GM12875 (cell line): ENCODE measurements around the gene ACSF3.

Experiments
- H3K4me3 ChIP-seq: one replicate; pipeline ENCODE4 v1.5.1; 2011; ENCODE audit warnings: low read depth, low read length, control low read depth
- TF ChIP-seq, protein P1 (sequence below): IDR thresholded peaks from 2 replicates; pipeline ENCODE4 v1.5.1; 2011; ENCODE audit warnings: low read depth, mild to moderate bottlenecking, control low read depth, inconsistent platforms, low read length, moderate library complexity, borderline replicate concordance; ENCODE audit not compliant: insufficient read depth

ACSF3 gene

DNA sequence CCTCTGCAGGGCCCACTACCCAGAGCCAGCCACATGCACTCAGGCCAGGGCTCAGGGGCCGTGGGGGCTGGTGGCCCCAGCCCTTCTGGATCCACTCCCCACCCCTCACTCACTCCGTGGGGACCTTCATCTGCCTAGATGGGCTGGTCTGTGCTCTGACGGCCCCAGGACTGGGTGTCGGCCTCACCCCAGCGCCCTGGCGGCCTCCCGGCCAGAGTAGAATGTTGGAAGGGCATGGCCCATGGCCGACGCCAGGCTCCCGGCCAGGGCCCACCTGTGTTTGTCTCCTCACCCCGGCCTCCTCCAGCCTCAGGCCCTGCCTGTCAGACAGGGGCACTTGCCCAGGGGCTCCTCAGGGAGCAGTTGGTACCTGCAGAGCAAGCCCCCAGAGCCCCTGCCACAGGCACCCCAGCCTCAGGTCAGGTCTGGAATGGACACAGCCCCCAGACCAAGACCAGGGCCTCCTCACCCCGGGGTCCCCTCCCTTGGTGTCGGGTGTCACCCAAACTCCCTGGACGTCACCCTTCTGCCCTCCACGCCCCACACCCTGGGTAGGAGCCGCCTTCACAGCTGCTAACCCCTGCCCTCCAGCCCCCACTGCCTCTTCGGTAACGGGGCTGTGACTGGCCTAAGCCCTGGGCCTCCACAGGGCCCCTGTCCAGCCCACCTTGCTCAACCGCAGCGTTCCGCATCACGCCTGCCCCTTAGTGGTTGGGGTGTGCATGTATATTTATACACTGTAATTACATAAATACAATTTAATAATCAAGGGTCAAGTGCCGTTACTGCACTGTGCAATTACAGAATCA lies 74.9 kb downstream of the ACSF3 start:
- H3K4me3 ChIP-seq: no peak overlapping the region
- TF ChIP-seq, protein P1, sequence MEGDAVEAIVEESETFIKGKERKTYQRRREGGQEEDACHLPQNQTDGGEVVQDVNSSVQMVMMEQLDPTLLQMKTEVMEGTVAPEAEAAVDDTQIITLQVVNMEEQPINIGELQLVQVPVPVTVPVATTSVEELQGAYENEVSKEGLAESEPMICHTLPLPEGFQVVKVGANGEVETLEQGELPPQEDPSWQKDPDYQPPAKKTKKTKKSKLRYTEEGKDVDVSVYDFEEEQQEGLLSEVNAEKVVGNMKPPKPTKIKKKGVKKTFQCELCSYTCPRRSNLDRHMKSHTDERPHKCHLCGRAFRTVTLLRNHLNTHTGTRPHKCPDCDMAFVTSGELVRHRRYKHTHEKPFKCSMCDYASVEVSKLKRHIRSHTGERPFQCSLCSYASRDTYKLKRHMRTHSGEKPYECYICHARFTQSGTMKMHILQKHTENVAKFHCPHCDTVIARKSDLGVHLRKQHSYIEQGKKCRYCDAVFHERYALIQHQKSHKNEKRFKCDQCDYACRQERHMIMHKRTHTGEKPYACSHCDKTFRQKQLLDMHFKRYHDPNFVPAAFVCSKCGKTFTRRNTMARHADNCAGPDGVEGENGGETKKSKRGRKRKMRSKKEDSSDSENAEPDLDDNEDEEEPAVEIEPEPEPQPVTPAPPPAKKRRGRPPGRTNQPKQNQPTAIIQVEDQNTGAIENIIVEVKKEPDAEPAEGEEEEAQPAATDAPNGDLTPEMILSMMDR: no peak

DNA sequence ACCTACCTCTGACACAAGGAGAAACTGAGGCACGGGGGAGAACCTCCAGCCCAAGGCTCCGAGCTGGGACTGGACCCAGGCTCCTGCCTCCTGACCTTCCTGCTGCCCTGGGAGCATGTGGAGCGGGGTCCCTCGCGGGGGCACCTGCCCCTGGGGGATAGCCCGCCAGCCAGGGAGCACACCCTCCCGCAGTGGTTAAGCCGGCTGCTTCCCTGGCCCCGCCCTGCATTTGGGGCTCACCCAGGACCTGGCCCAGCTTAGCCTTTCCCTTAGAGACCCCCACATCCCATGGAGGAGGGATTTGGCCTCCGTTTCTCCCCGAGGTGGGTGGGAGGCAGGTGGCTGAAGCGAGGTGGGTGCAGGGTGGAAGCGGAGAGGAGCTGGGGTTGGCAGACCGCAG lies 76.1 kb downstream of the ACSF3 start:
- TF ChIP-seq, protein P1: no peak
- H3K4me3 ChIP-seq: no peak overlapping the region

DNA sequence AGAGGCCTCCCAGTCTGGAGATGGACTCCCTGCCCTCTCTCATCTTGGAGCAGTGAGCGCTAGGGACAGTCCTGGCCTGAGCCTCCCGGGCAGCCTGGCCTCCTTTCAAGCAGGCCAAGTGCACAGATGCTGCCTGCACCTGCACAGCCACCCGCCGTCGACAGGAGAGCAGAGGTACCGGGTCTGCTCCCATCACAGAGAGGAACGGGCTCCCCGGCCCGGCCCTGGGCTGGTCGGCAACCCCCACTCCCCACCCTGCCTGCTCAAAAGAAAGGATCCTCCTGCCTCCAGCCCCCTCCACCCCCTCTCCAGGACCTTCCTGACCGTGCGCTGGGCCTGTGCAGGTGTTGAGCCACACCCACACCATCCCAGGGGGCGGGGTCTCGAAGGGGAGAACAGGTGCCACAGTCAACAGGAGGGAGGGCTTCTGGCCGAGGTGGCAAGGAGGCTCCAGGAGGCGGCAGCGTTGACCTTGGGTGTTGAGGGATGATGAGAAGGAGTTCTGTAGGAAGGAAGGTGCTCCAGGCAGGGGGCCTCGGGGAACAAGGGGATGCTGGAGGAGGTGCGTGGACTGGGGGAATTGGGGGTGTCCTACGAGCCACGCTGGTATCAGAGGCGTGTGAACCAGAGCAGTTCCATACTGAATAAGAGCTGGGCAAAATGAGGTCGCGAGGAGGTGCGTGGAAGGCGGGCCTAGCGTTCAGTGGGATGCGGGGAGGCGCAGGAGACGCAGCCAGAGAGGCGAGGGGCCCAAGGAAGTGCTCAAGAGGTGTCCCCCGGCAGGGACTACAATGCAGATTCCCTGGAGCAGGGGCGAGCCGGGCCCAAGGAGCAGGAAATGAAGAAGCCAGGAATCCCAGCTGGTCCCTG lies 76.9 kb downstream of the ACSF3 start:
- H3K4me3 ChIP-seq: peak overlapping the region; percentile 33
- TF ChIP-seq, protein P1: 0 out of 2 replicates have a peak, but pooled peaks have one; percentile 3

DNA sequence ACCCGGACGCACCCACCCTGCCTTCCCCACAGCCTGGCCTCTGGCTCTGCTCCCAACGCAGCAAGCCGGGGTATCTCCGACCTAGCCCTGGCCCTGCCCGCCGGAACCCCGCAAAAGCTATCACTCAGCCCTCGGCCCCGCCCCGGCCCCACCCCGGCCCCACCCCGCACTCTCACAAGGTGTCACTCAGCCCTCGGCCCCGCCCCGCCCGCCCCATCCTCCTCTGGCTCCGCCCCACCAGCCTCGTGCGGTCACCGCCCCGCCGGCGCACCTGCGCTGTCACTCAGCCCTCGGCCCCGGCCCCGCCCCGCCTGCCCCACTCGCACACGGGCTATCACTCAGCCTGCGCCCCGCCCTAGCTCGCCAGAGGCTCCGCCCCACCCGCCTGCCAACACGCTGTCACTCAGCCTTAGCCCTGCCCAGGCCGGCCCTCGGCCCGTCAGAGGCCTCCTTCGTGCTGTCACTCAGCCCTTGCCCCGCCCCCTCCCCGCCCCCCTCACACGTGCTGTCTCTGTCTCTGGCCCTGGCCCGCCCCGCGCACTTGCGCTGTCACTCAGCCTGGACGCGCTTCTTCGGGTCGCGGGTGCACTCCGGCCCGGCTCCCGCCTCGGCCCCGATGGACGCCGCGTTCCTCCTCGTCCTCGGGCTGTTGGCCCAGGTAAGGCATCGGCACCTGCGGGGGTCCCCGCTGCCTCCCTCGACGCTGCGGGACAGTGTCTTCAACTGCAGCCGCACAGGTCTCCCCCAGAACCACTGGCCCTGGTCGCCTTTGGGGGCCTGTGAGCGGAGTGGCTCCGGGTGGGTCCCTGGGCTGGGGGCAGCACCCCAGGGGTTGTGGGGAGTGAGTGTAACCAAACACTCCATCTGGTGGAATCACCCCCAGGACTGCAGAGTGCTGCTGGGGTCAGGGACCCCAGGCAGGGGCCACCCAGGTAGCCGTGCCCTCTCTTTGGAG lies 77.8 kb downstream of the ACSF3 start, which contains the start of gene CDH15:
Gene CDH15 (plus strand): TSS at position 533 of the 955 bp plus-strand sequence. CDS start 84 bp downstream, at position 617.
- TF ChIP-seq, protein P1: no peak
- peak within 1 kb of the TSS; percentile 33 for H3K4me3 ChIP-seq

DNA sequence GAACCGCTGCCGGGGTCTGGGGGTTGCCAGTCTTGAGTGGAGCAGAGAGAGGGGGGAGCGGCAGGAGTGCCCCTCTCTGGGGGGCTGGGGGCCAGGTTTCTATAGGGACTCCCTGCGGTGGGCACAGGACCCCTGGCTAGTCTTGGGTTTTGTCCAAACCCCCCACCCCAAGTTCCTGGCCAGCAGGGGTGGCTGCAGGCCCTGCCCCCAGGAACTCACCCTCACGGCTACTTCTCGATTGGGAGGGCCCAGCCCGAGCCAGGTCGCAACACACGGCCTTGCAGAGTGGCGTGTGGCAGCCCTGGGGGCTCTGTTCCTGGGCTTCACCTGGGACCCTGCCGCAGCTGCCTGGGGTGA lies 78.5 kb downstream of the ACSF3 start:
- no peak overlapping the region for H3K4me3 ChIP-seq
- TF ChIP-seq, protein P1: no peak

DNA sequence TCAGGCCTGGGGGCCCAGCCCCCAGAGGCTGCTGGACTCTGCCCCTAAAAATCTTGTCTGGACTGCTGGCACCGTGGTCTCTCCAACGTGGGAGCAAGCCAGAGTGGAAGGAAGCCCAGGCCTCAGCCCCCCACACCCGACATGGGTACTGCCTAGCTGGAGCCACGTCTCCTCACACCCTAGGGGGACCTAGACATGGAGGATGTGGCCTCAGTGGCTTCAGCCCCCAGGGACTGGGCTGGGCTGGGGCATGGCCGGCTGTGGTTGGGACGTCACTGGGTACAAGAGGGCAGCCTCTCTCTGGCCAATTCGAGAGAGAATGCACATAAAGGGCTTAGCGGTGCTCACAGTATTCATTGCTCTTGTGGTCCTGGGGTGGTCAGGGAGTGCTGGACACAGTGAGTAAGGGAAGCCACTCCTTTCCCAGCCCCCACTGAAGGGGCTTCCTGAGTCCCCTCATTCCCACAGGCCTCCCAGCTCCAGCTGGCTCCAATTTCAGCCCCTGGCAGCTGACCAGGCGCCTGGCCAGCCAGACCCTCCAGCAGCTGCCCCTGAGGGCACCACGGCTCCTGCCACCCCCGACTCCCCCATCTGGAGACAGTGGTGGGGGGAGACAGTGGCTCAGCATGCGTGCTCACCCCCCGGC lies 79.0 kb downstream of the ACSF3 start:
- TF ChIP-seq, protein P1: no peak

More for the DNA sequence above, 79.0 kb downstream of the ACSF3 start:
- no peak overlapping the region for H3K4me3 ChIP-seq
